Dermis blood vessel endothelial cell (primary cell): ENCODE results near the gene NUDT4B. TPM values are rescaled to one million over a fixed set of nuclear protein-coding genes. Genes with fewer than 3 reads are reported as not detected.
"Not testable (repeated sequence)": the region's sequence is repeated elsewhere in the genome, so short reads cannot be mapped to it uniquely, and the experiment has no call there.

Experiments
- DNase-seq: peaks from one replicate; pipeline ENCODE4 v3.0.0; 2010
- total RNA-seq: library from RNA; depleted of rRNA; stranded (reverse); fragments of >200 nt; gene quantifications from 2 replicates; pipeline ENCODE4 v1.2.3, GENCODE V29; 2014

The NUDT4B gene
- 26.9 and 28.2 TPM in 2 replicates for total RNA-seq

GRCh38 chr1:148748563-148749334, at the start of gene NUDT4B:
Gene NUDT4B (plus strand): TSS chr1:148748774. CDS start chr1:148748953, 179 bp downstream.
- not testable (repeated sequence) for DNase-seq

- DNase-seq, result not testable (repeated sequence)
Observed at GRCh38 chr1:148699357-148699756, 49.2 kb upstream of the NUDT4B start.

DNA sequence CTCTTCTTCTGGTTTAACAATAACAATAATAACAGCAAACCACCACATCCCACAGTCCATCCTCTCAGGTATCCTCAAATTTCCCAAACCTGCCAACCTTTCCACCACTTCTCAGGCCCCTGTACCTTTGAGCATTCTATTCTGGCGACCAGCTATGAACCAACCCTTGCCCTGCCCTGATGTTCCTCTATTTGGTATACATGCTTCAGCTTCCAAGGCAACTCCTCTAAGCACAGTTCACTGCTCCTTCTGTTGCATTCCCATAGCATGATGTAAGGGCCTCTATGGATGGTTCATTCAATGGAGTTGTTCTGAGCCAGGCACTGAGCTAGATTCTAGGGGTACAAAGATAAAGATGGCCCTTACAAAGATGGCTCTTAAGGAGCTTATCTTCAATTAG, 46.3 kb upstream of the NUDT4B start:
- not testable (repeated sequence) for DNase-seq

GRCh38 chr1:148703973-148704591, 44.5 kb upstream of the NUDT4B start:
- not testable (repeated sequence) for DNase-seq

DNA sequence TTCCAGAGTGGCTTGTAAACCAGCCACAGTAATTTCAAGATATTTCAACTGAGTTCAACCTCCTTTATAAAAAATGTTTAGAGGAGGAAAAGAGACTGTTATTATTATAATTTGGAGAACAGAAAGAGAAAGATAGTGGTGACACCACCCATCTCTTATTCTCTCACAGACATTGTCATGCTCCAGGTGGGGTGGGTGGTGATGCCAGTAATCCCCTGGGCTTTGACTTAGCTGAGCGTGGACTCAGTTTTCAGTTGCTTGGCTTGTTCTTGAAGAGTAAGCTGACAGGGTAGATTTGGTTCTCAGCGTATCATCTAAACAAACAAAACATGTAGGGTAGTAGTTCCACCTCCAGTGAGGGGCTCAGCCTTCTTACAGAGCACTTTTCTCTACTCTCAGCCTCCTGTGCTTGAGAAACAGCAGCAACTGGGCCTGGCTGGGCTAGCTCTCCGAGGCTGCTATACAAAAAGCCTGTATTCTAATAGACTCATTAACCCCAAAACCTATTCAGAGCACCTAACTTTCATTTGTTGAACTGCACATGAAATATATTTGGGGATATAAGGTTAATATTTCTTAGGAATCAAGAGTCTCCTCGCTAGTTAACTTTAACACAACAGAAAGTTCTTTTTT, 43.1 kb upstream of the NUDT4B start:
- not testable (repeated sequence) for DNase-seq

GRCh38 chr1:148708779-148709333, 39.7 kb upstream of the NUDT4B start:
- DNase-seq, result not testable (repeated sequence)

- DNase-seq, result not testable (repeated sequence)
Observed at GRCh38 chr1:148710772-148711523, 37.6 kb upstream of the NUDT4B start.

DNA sequence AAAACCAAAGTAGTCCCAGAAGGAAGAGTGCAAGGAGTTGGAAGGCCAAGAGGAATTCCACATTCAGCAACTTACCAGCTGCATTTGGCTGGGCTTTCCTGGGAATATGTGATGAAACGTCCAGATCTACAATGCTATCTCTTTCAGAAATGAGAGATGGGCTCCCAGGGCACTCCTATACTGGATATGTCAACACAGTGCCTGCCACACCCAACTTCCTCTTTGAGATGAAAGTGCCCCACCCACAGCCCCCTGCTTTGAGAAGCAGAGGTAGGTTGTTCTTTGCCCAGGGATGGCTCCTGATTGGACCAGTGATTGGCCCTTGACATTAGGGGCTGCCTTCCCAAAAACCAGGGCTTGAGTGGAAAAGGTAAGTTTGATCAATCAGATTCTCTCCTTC, 36.2 kb upstream of the NUDT4B start:
- DNase-seq, result not testable (repeated sequence)

- not testable (repeated sequence) for DNase-seq
Observed at GRCh38 chr1:148715518-148715917, 33.1 kb upstream of the NUDT4B start.

DNA sequence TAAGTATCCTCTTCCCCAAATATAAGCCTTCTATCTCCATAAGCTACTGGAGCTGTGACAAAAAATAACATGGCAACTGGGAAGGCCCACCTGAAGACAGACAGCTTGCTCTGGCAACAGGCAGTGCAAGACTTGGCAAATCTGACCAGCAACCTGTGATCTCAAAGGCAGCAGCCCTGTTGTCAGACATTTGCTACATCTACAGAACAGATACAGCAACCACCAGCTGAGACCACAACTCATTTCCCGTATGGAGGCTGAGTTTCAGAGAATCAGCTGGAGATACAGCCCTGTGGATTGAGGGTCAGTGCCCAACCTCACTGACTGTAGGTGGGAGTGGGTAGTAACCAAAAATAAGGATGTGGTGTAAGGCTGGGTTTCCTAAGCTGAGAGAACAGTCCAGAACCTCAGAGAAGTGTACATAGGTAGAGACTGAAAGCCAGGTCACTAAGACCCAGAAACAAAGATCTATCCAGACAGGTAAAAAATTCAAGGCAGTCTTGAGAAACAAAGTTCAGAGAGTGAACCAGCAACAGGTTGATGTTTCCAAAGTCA, 31.5 kb upstream of the NUDT4B start:
- DNase-seq, result not testable (repeated sequence)

DNA sequence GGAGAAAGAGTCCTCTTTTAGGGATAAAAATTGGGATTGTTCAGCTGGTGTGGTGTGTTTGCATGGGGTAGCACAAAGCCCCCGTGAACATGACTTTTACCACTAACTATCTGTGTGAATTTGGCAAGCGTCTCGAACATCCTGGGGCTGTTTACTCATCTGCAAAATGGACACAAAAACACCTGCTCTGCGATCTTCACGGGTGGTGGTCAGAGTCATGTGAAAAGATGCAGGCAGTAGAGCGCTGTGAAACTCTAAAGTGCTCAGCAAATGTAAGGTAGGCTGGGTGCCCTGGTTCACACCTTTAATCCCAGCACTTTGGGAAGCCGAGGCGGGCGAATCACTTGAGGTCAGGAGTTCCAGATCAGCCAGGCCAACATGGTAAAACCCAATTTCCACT, 27.7 kb upstream of the NUDT4B start:
- not testable (repeated sequence) for DNase-seq

DNA sequence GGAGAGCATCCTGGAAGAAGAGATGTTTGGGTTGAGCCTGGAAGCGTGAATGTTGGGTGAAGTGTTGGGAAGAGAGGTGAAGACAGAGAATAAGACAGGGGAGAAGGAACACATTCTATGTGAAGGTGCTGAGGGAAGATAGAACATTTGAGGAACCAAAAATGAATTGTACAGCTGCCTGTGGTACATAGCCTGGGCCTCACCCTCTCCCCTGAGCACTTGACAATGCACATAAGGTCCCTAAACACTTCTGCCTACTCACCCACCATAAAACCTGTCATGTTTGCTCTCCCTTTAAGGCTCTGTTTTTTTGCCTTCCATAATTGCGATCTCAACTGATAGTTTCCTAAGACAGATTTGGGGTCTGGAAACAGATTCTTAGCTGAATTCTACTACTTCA, 25.8 kb upstream of the NUDT4B start:
- DNase-seq, result not testable (repeated sequence)

GRCh38 chr1:148723515-148723914, 25.1 kb upstream of the NUDT4B start:
- DNase-seq, result not testable (repeated sequence)

DNA sequence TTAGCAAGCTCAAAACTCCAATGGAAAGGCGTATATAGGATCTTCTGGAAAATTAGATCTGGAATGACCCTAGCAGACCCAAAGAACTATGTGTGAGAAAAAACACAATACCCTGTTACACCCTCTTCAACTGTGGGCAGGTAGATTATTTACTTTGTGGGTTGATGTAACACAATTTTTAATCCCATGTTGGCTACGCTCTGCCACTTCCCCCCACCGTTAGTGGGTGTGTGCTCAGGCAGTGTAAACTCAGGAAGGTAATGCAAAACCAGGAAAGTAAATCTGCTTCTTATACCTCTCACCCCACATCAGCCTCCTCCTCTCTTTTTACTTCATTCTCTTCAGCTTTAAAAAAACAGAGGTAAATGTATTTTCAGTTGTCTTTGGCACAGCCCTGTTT, 23.7 kb upstream of the NUDT4B start:
- not testable (repeated sequence) for DNase-seq

GRCh38 chr1:148727862-148728261, 20.7 kb upstream of the NUDT4B start:
- DNase-seq, result not testable (repeated sequence)

DNA sequence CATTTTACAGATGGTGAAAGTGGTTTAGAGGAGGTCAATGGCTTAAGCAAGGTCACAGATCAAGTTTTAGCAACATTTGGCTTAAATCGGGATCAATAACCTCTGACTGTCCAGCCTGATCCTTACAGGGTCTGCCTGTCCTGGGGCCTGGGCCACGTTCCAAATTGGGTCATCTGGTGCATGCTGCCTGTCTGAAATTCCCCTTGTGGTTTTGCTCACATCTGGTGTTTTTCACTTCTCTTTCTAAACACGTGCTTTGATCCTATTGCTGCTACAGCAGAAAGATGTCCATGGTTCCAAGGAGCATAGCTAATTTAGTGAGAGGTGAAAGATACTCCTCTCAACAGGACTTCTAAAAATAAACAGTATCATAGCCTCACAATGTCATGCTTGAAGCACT, 19.4 kb upstream of the NUDT4B start:
- not testable (repeated sequence) for DNase-seq

DNA sequence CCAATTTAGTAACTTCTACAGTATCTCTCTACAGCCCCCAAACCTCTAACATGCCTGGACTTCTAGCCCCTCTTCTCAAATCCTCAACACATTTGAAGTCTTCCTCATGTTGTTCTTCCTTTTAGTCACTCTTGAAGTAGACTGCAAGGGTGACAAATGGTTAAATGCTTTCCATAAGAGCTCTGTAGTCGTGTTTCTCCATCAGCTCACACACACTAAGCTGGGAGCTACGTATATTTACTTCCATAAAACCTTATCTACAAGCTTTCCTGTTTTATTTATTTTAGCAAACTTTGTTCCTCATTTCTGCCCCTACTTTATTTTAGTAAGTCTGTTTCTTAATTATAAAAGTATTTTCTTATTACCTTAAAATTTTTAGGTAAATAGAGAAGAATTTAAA, 19.0 kb upstream of the NUDT4B start:
- not testable (repeated sequence) for DNase-seq

- not testable (repeated sequence) for DNase-seq
Observed at GRCh38 chr1:148732277-148732676, 16.3 kb upstream of the NUDT4B start.

- DNase-seq, result not testable (repeated sequence)
Observed at GRCh38 chr1:148733585-148734310, 14.8 kb upstream of the NUDT4B start.

DNA sequence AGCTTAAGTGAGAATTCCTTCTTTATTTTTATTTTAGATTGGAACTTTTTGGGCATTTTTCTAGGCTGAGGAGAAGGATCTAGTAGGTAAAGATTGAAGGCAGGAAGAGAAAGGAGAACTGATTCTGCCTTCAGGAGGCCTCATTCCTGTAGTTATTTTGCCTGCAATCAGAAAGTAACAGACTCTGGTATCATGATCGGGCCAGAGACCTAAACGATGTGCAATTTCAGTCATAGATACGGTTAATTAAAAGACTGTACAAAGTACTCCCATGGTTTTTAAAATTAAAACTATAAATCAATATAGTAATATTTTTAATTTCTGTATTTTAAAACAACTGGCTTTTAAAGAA, 14.3 kb upstream of the NUDT4B start:
- not testable (repeated sequence) for DNase-seq

- not testable (repeated sequence) for DNase-seq
Observed at GRCh38 chr1:148735538-148735937, 13.0 kb upstream of the NUDT4B start.
